HAP-1 (cell line): ENCODE results near the gene SLITRK4.

Experiments used
- DNase-seq, 2 experiments: peaks; one replicate each; pipeline ENCODE4 v3.0.0-alpha.2; 2016 to 2020; ENCODE audit warnings: low spot score in 2 of 2
- H3K27me3 ChIP-seq: fragments of 250-450 bp; sonication (Bioruptor Pico); 2 replicates; pipeline ENCODE4 v1.5.1; 2020; ENCODE audit warnings: low read depth, mild to moderate bottlenecking, moderate library complexity
- H3K36me3 ChIP-seq: fragments of 250-450 bp; sonication (Bioruptor Pico); replicated peaks from 2 replicates; pipeline ENCODE4 v1.5.1; 2020; ENCODE audit warnings: mild to moderate bottlenecking
- H3K4me1 ChIP-seq: fragments of 250-450 bp; sonication (Bioruptor Pico); 2 replicates; pipeline ENCODE4 v1.5.1; 2020; ENCODE audit warnings: mild to moderate bottlenecking
- H3K4me3 ChIP-seq: fragments of 250-450 bp; sonication (Bioruptor Pico); 2 replicates; pipeline ENCODE4 v1.5.1; 2020; ENCODE audit warnings: mild to moderate bottlenecking, moderate library complexity
- H3K9me3 ChIP-seq: fragments of 250-450 bp; sonication (Bioruptor Pico); 2 replicates; pipeline ENCODE4 v1.5.1; 2020; ENCODE audit warnings: mild to moderate bottlenecking, moderate library complexity
- in situ Hi-C: fragments of 300-500 bp; cut with MboI; formaldehyde crosslinking; loops from 3 replicates; pipeline ENCODE4 v1.14.3; 2020; ENCODE audit warnings: low sequenced_read_pairs, inconsistent platforms, mixed read lengths

The SLITRK4 gene

DNA sequence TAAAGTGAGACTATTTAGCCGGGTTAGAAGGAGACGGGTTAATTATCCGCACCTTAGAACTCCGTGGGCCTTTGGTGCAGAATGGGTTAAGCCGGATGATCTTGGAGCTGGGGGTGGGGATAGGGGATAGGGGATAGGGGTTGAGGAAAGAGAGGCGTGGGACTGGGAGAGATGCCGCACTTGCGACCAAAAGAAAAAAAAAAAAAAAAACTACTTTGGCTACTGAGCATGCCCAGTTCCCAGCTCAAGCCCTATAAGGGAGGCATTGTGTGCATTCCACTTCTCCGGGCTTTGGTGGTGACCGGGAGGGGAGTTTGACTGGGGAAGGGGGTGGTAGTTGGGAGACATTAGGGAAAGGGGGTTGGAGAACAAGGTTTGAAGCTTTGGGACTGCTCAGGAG is at the start of gene SLITRK4:
Gene SLITRK4 (minus strand): TSS at position 187 of the 400 bp plus-strand sequence. CDS start 4,993 bp downstream, outside the sequence.
- Histone ChIP-seq H3K4me3 (no peak within 1 kb of the TSS), H3K9me3 (no peaks in the 10 kb centered on the region), H3K36me3 (no peaks in the 10 kb centered on the region), H3K4me1 (no peaks in the 10 kb centered on the region), H3K27me3 (no peaks in the 10 kb centered on the region)
- in situ Hi-C loops, result no loop called here
- no peak for DNase-seq

DNA sequence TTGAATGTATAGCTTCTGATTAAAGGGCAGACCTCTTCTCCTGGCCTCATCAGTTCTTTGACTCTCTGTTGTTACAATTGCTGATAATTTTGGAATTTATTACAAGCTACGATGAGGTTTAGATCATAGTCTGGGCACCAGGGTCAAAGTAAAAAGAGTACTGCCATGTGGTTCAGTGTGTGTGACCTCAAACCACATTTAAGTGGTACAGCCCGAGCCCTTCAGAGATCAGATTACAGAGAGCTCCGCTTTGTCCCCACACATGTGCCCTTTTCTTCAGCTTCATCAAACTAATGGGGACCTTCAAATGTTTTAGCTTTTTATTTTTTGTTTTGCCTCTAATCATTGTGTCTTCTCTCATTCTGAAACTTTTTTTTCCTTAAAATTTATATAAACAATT is 47.6 kb upstream of the SLITRK4 start:
- H3K4me1 ChIP-seq, result no peaks in the 10 kb centered on the region
- no peaks in the 10 kb centered on the region for H3K27me3 ChIP-seq
- no peaks in the 10 kb centered on the region for H3K9me3 ChIP-seq
- no peak for DNase-seq
- H3K36me3 ChIP-seq, result no peaks in the 10 kb centered on the region
- no peak overlapping the region for H3K4me3 ChIP-seq
- in situ Hi-C loops, result no loop called here

DNA sequence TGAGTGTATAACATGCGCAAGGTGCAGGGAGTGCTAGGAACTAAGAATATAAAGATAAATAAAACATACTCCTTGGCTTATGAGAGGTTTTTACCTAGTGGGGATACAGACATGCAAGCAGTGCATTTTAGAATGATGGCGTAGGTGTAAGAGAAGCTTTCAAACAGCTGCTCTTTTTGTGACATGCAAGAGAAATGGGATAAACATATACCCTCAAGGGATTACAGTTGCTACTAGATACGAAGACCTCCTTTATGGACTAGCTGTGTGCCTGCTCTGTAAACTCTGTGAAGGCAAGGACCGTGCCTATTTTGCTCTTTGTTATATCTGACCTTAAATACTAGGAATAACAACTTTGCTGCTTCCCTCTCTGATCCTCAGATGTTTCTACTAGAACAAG is 39.0 kb upstream of the SLITRK4 start:
- Histone ChIP-seq H3K4me1 (no peaks in the 10 kb centered on the region), H3K9me3 (no peaks in the 10 kb centered on the region), H3K36me3 (no peaks in the 10 kb centered on the region), H3K27me3 (no peaks in the 10 kb centered on the region), H3K4me3 (no peak overlapping the region)
- DNase-seq, result no peak
- in situ Hi-C loops, result no loop called here

DNA sequence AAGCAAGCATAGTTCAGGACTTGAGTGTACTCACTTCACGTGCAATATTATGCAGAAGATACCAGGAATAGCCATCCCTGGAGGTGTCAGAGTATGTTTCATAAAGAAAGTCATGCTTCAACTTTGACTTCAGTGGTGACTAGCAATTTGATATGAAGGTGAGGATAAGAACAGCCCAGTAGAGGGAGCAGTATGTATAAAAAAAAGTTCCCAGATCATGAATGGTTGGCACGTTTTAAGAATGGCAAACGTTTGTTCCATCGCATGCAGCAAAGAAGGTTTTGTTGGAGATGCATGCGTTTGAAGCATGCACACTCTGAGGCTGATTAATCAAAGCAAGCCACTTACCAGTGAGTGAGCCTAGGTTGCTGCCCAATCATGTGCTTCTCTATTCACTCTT is 33.5 kb upstream of the SLITRK4 start:
- Histone ChIP-seq H3K4me1 (no peaks in the 10 kb centered on the region), H3K36me3 (no peaks in the 10 kb centered on the region), H3K4me3 (no peak overlapping the region), H3K27me3 (no peaks in the 10 kb centered on the region), H3K9me3 (no peaks in the 10 kb centered on the region)
- no peak for DNase-seq
- in situ Hi-C loops, result no loop called here

GRCh38 chrX:143664302-143664701 is 28.4 kb upstream of the SLITRK4 start:
- Histone ChIP-seq H3K9me3 (no peaks in the 10 kb centered on the region), H3K4me1 (no peaks in the 10 kb centered on the region), H3K4me3 (no peak overlapping the region), H3K36me3 (no peaks in the 10 kb centered on the region), H3K27me3 (no peaks in the 10 kb centered on the region)
- DNase-seq, result peak; percentile 4 to 8
- in situ Hi-C loops, result no loop called here

GRCh38 chrX:143663755-143664154 is 27.9 kb upstream of the SLITRK4 start:
- Histone ChIP-seq H3K36me3 (no peaks in the 10 kb centered on the region), H3K4me1 (no peaks in the 10 kb centered on the region), H3K9me3 (no peaks in the 10 kb centered on the region), H3K4me3 (no peak overlapping the region), H3K27me3 (no peaks in the 10 kb centered on the region)
- in situ Hi-C loops, result no loop called here
- DNase-seq, result no peak

DNA sequence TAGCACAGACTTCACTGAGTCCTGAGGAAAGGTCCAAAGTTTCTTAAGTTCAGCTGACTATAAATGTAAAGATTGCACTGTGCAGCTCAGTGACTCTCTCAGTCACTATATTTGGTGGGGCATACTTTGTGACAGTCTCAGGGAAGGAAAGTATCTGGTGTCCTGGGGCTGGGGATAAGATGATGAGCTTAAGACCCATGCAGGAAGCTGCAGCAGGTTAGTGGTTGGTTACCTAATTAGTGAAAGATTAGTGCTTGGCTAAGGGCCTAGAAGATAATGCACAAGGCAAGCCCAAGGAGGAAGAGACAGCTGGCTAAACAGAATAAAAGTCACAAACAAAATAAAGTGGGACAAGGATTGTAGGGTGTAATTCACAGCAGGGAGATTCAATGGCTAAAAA is 25.4 kb upstream of the SLITRK4 start:
- H3K36me3 ChIP-seq, result no peaks in the 10 kb centered on the region
- in situ Hi-C loops, result no loop called here
- no peaks in the 10 kb centered on the region for H3K9me3 ChIP-seq
- DNase-seq, result no peak
- H3K4me3 ChIP-seq, result no peak overlapping the region
- H3K4me1 ChIP-seq, result no peaks in the 10 kb centered on the region
- H3K27me3 ChIP-seq, result no peaks in the 10 kb centered on the region

DNA sequence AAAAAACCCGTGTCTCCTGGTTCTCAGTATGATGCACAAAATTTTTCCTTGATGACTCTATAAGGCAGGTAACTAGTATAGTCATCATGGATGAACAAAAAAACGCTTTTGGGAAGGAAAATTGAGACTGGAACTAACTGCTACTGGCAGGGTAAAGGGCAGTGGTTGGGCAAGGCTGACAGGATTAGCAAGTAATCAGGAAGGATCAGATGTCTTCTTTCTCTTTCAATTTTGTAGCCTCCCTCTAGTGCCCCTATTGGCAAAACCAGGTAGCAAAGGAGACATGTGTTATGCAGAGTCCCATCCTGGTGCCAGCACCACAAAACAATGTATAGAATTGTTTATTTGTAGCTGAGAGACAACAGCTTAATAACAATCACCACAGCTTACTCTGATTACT is 12.8 kb upstream of the SLITRK4 start:
- in situ Hi-C loops, result no loop called here
- Histone ChIP-seq H3K27me3 (no peaks in the 10 kb centered on the region), H3K4me1 (no peaks in the 10 kb centered on the region), H3K4me3 (no peak overlapping the region), H3K36me3 (no peaks in the 10 kb centered on the region), H3K9me3 (no peaks in the 10 kb centered on the region)
- no peak for DNase-seq

GRCh38 chrX:143642426-143642825 is 6.5 kb upstream of the SLITRK4 start:
- Histone ChIP-seq H3K4me1 (no peaks in the 10 kb centered on the region), H3K36me3 (no peaks in the 10 kb centered on the region), H3K9me3 (no peaks in the 10 kb centered on the region), H3K27me3 (no peaks in the 10 kb centered on the region), H3K4me3 (no peak overlapping the region)
- in situ Hi-C loops, result no loop called here
- DNase-seq, result no peak

DNA sequence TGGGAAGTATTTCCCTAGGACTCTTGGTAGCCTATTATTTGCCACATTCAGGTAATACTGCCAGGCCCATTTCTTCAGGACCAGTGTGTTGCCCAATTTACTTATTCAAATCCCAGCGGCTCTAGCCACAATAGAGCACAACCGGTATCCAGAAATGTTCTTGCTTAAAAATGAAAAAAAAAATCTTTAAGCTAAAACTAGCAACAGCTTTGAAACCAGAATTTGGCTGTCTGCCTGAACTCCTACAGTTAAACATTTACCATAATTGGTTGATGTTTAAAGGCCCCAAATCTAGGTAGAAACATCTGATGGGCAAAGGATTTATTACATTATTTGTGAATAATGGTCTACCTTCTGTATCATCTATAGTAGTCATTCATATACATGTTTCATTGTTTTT is 930 bp upstream of the SLITRK4 start:
- in situ Hi-C loops, result no loop called here
- DNase-seq, result no peak
- no peaks in the 10 kb centered on the region for H3K9me3 ChIP-seq
- no peaks in the 10 kb centered on the region for H3K4me1 ChIP-seq
- no peak overlapping the region for H3K4me3 ChIP-seq
- H3K36me3 ChIP-seq, result no peaks in the 10 kb centered on the region
- no peaks in the 10 kb centered on the region for H3K27me3 ChIP-seq

- Histone ChIP-seq H3K27me3 (no peaks in the 10 kb centered on the region), H3K4me1 (no peaks in the 10 kb centered on the region), H3K36me3 (no peaks in the 10 kb centered on the region), H3K9me3 (no peaks in the 10 kb centered on the region), H3K4me3 (no peak overlapping the region)
- in situ Hi-C loops, result no loop called here
- no peak for DNase-seq
Observed at GRCh38 chrX:143634663-143635455, 1.0 kb downstream of the SLITRK4 start.

- Histone ChIP-seq H3K4me3 (no peak overlapping the region), H3K27me3 (no peaks in the 10 kb centered on the region), H3K4me1 (no peaks in the 10 kb centered on the region), H3K9me3 (no peaks in the 10 kb centered on the region), H3K36me3 (no peaks in the 10 kb centered on the region)
- in situ Hi-C loops, result no loop called here
- no peak for DNase-seq
Observed at GRCh38 chrX:143634309-143634662, 1.6 kb downstream of the SLITRK4 start.

DNA sequence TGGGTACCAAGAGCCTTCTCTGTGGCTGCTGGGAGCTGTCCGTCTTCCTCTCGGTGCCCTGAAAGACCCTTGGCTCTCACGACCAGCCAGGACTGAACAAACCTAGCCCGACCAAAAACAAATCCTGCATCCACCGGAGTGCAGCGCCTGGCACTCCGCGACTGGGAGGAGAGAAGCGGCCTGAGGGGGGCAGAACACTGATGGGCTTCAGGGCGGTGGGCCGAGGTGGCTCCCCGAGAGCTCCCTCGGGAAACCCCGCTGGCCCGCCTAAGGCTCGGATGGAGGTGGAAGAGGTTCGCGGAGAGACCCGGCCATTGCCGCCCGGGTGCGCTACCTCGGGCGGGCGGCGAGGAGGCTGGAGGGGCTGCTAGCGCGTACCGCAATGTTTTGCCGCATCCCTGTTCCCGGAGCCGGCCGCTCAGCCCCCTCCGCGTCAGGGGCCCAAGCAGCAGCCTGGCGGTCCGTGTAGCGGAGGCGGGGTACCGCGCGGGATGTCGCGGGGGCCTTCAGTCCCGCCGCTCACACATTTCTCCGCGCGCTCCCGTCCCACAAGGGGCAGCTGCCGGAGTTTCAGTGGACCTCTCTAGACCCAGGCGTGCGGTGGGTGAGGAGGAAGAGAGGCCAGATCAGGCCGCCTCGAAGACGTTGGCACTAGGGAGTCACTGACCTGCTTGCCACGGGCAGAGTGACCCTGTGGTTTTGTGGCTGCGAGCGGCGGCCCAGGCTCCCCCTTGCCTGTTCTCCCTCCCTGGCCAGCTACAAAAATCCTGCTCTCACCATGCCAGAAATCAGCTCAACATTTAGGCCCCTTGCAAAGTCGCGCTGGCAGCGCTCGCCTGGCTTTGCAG is 2.2 kb downstream of the SLITRK4 start:
- H3K4me3 ChIP-seq, result no peak overlapping the region
- in situ Hi-C loops, result no loop called here
- no peaks in the 10 kb centered on the region for H3K27me3 ChIP-seq
- no peaks in the 10 kb centered on the region for H3K4me1 ChIP-seq
- no peak for DNase-seq
- no peaks in the 10 kb centered on the region for H3K36me3 ChIP-seq
- H3K9me3 ChIP-seq, result no peaks in the 10 kb centered on the region

GRCh38 chrX:143632625-143633410 is 3.1 kb downstream of the SLITRK4 start:
- Histone ChIP-seq H3K4me1 (no peaks in the 10 kb centered on the region), H3K9me3 (no peaks in the 10 kb centered on the region), H3K36me3 (no peaks in the 10 kb centered on the region), H3K4me3 (no peak overlapping the region), H3K27me3 (no peaks in the 10 kb centered on the region)
- in situ Hi-C loops, result no loop called here
- DNase-seq, result no peak
